H1 (cell line): ENCODE results near the gene BCAP31. TPM values are rescaled to one million over a fixed set of nuclear protein-coding genes. Genes with fewer than 3 reads are reported as not detected.

Experiments used
- CTCF ChIA-PET: fragments of 300-600 bp; sonication (Branson Sonifier 250); formaldehyde crosslinking; loops from one replicate; lab custom pipeline; 2021; ENCODE audit not compliant: partially characterized antibody; lab: Charles Lee
- POLR2A ChIA-PET: fragments of 300-600 bp; sonication (Branson Sonifier 250); formaldehyde crosslinking; loops from one replicate; lab custom pipeline; 2021; ENCODE audit warnings: inconsistent platforms; ENCODE audit not compliant: partially characterized antibody; lab: Charles Lee
- DNase-seq, 2 experiments: peaks; one replicate each; pipeline versions ENCODE4 v3.0.0 to v3.0.0-alpha.2; 2010 to 2022; ENCODE audit warnings: low spot score in 2 of 2, low read depth in 1 of 2, mixed read lengths in 1 of 2
- FAIRE-seq: peaks from 2 replicates; lab custom pipeline; 2011; peaks lifted over from hg19 to GRCh38; lab: Jason Lieb, UNC
- H2AFZ ChIP-seq: 2 replicates; pipeline ENCODE4 v1.8.1; 2012; ENCODE audit warnings: low read length, inconsistent platforms
- H2AK5ac ChIP-seq: 2 replicates; pipeline ENCODE4 v1.6.1; 2013; ENCODE audit warnings: low read depth, low read length
- H2BK120ac ChIP-seq: replicated peaks from 2 replicates; pipeline ENCODE3; 2013; ENCODE audit warnings: low read depth, low read length, inconsistent platforms
- H2BK12ac ChIP-seq: 2 replicates; pipeline ENCODE4 v1.6.1; 2013; ENCODE audit warnings: low read depth, low read length
- H2BK15ac ChIP-seq: 2 replicates; pipeline ENCODE4 v1.6.1; 2013; ENCODE audit warnings: low read length
- H2BK20ac ChIP-seq: 2 replicates; pipeline ENCODE4 v1.6.1; 2013; ENCODE audit warnings: low read length
- H2BK5ac ChIP-seq: 2 replicates; pipeline ENCODE4 v1.6.1; 2013; ENCODE audit warnings: low read depth, low read length
- H3K14ac ChIP-seq: 2 replicates; pipeline ENCODE4 v1.6.1; 2013; ENCODE audit warnings: inconsistent platforms; ENCODE audit not compliant: insufficient read length
- H3K18ac ChIP-seq: 2 replicates; pipeline ENCODE4 v1.6.1; 2013; ENCODE audit warnings: low read length; ENCODE audit errors: extremely low read depth
- H3K23ac ChIP-seq: 2 replicates; pipeline ENCODE4 v1.6.1; 2013; ENCODE audit warnings: inconsistent platforms; ENCODE audit not compliant: insufficient read length
- H3K23me2 ChIP-seq: 2 replicates; pipeline ENCODE4 v1.6.1; 2013; ENCODE audit warnings: low read depth, low read length
- H3K27ac ChIP-seq: 2 replicates; pipeline ENCODE4 v1.6.1; 2011; ENCODE audit warnings: low read depth, low read length, inconsistent platforms
- H3K27me3 ChIP-seq, 4 experiments: replicated peaks in 1 of 4; 1 replicate in 1 of 4; 2 replicates in 3 of 4; pipeline versions ENCODE4 v1.6.1 to v1.8.1; 2011 to 2013; ENCODE audit warnings: low read length in 3 of 4, mild to moderate bottlenecking in 3 of 4, inconsistent platforms in 2 of 4, mixed read lengths in 2 of 4, moderate library complexity in 1 of 4; ENCODE audit not compliant: control insufficient read depth in 3 of 4, insufficient read depth in 3 of 4; ENCODE audit errors: extremely low read depth in 1 of 4
- H3K36me3 ChIP-seq, 4 experiments: 2 replicates each; pipeline versions ENCODE4 v1.6.1 to v1.8.1; 2011 to 2013; ENCODE audit warnings: mild to moderate bottlenecking in 4 of 4, low read length in 3 of 4, moderate library complexity in 2 of 4, control low read depth in 1 of 4, inconsistent platforms in 1 of 4; ENCODE audit not compliant: insufficient read depth in 4 of 4, control insufficient read depth in 2 of 4
- H3K4ac ChIP-seq: replicated peaks from 2 replicates; pipeline ENCODE3; 2013; ENCODE audit warnings: low read length, low read depth, mixed read lengths, inconsistent platforms; ENCODE audit not compliant: insufficient read length
- H3K4me1 ChIP-seq, 4 experiments: replicated peaks in 1 of 4; 1 replicate in 1 of 4; 2 replicates in 3 of 4; pipeline versions ENCODE4 v1.6.1 to v1.8.1; 2011 to 2013; ENCODE audit warnings: low read length in 3 of 4, inconsistent platforms in 2 of 4, mixed read lengths in 1 of 4; ENCODE audit not compliant: insufficient read depth in 4 of 4, control insufficient read depth in 3 of 4
- H3K4me2 ChIP-seq, 2 experiments: 2 replicates each; pipeline versions ENCODE4 v1.6.1 to v1.8.1; 2011 to 2013; ENCODE audit warnings: low read depth in 2 of 2, low read length in 2 of 2, control low read depth in 1 of 2, inconsistent platforms in 1 of 2, mild to moderate bottlenecking in 1 of 2; ENCODE audit not compliant: insufficient read depth in 1 of 2
- H3K4me3 ChIP-seq, 4 experiments: fragments of 200-600, 300-600 bp in 1 of 4; sonication (generic), shearing (Covaris generic), sonication (Bioruptor Twin) in 1 of 4; 2 replicates each; pipeline versions ENCODE4 v1.5.1 to v1.8.1; 2011 to 2016; ENCODE audit warnings: low read length in 4 of 4, low read depth in 3 of 4, control low read depth in 2 of 4, inconsistent platforms in 2 of 4, mild to moderate bottlenecking in 2 of 4, mixed read lengths in 1 of 4, moderate library complexity in 1 of 4; ENCODE audit not compliant: insufficient read depth in 2 of 4; ENCODE audit errors: extremely low read depth in 1 of 4
- H3K56ac ChIP-seq: replicated peaks from 2 replicates; pipeline ENCODE3; 2013; ENCODE audit warnings: low read depth, mild to moderate bottlenecking, mixed read lengths, low read length, inconsistent platforms; ENCODE audit not compliant: insufficient read length
- H3K79me1 ChIP-seq: 2 replicates; pipeline ENCODE4 v1.6.1; 2013; ENCODE audit warnings: low read depth, low read length, control low read depth
- H3K79me2 ChIP-seq, 2 experiments: 2 replicates each; pipeline versions ENCODE4 v1.6.1 to v1.8.1; 2012 to 2013; ENCODE audit warnings: low read length in 2 of 2, mild to moderate bottlenecking in 2 of 2, inconsistent platforms in 1 of 2; ENCODE audit not compliant: insufficient read depth in 2 of 2, control insufficient read depth in 1 of 2
- H3K9ac ChIP-seq, 4 experiments: replicated peaks in 1 of 4; 1 replicate in 1 of 4; 2 replicates in 3 of 4; pipeline versions ENCODE4 v1.6.1 to v1.8.1; 2011 to 2013; ENCODE audit warnings: low read depth in 3 of 4, low read length in 3 of 4, control low read depth in 2 of 4, mild to moderate bottlenecking in 2 of 4, moderate library complexity in 2 of 4, inconsistent platforms in 1 of 4; ENCODE audit errors: extremely low read depth in 1 of 4
- H3K9me3 ChIP-seq, 2 experiments: 2 replicates each; pipeline versions ENCODE4 v1.6.1 to v1.8.1; 2012 to 2013; ENCODE audit warnings: mild to moderate bottlenecking in 2 of 2, moderate library complexity in 2 of 2, control low read depth in 1 of 2, inconsistent platforms in 1 of 2, low read depth in 1 of 2, low read length in 1 of 2, mixed read lengths in 1 of 2; ENCODE audit not compliant: insufficient read depth in 2 of 2
- H4K20me1 ChIP-seq, 2 experiments: replicated peaks in 1 of 2; 2 replicates each; pipeline versions ENCODE3 to v1.8.1; 2011 to 2013; ENCODE audit warnings: inconsistent platforms in 2 of 2, low read length in 2 of 2, mild to moderate bottlenecking in 1 of 2; ENCODE audit not compliant: insufficient read depth in 2 of 2, control insufficient read depth in 1 of 2
- H4K5ac ChIP-seq: 2 replicates; pipeline ENCODE4 v1.6.1; 2013; ENCODE audit warnings: low read length, low read depth, mixed read lengths, inconsistent platforms; ENCODE audit not compliant: insufficient read length
- H4K8ac ChIP-seq: 2 replicates; pipeline ENCODE4 v1.8.0; 2013; ENCODE audit warnings: mild to moderate bottlenecking, moderate library complexity, low read length, inconsistent platforms; ENCODE audit not compliant: insufficient read depth; ENCODE audit errors: extremely low read depth
- H4K91ac ChIP-seq: replicated peaks from 2 replicates; pipeline ENCODE3; 2013; ENCODE audit warnings: low read length, mixed read lengths, inconsistent platforms; ENCODE audit not compliant: insufficient read length
- FOSL1 ChIP-seq: IDR thresholded peaks from 2 replicates; pipeline ENCODE4 v1.6.1; 2011; ENCODE audit warnings: mild to moderate bottlenecking, low read depth, low read length, moderate library complexity; ENCODE audit not compliant: insufficient read depth
- RAD21 ChIP-seq, 2 experiments: IDR thresholded peaks in 1 of 2; conservative IDR thresholded peaks in 1 of 2; 2 replicates each; pipeline ENCODE4 v1.6.1; 2011; ENCODE audit warnings: low read depth in 2 of 2, low read length in 2 of 2, improper control_type of control experiment in 1 of 2, inconsistent platforms in 1 of 2, mild to moderate bottlenecking in 1 of 2, moderate library complexity in 1 of 2
- RFX5 ChIP-seq: IDR thresholded peaks from 2 replicates; pipeline ENCODE4 v1.6.1; 2011; ENCODE audit warnings: low read depth, low read length, improper control_type of control experiment, borderline replicate concordance
- SIX5 ChIP-seq: IDR thresholded peaks from 2 replicates; pipeline ENCODE4 v1.6.1; 2011; ENCODE audit warnings: mild to moderate bottlenecking, low read depth, low read length
- SP1 ChIP-seq: IDR thresholded peaks from 2 replicates; pipeline ENCODE4 v1.6.1; 2011; ENCODE audit warnings: low read depth, low read length
- SUZ12 ChIP-seq: fragments of 200-600 bp; sonication (generic); IDR thresholded peaks from 2 replicates; pipeline ENCODE4 v1.6.1; 2012; ENCODE audit warnings: mild to moderate bottlenecking, inconsistent platforms, low read length, moderate library complexity, mixed read lengths
- TEAD4 ChIP-seq: IDR thresholded peaks from 2 replicates; pipeline ENCODE4 v1.6.1; 2012; ENCODE audit warnings: low read depth, low read length, inconsistent platforms, mixed read lengths
- WGBS, 2 experiments: shearing (Covaris generic) in 1 of 2; methylation state at CpG; one replicate each; pipeline versions ENCODE4 v1.1.6 to v1.1.7; 2013 to 2015; ENCODE audit warnings: low lambda C conversion rate in 2 of 2, mixed read lengths in 2 of 2, inconsistent platforms in 1 of 2, low coverage in 1 of 2, missing lambda C conversion rate in 1 of 2; ENCODE audit not compliant: insufficient replicate concordance in 2 of 2, insufficient coverage in 1 of 2, insufficient read length in 1 of 2; ENCODE audit errors: extremely low coverage in 1 of 2, missing lambda C conversion rate in 1 of 2; 5-methylcytosine and 5-hydroxymethylcytosine counted together
- polyA plus RNA-seq, 7 experiments: library from polyadenylated mRNA; depleted of rRNA in 3 of 7; stranded (reverse) in 5 of 7; unstranded in 2 of 7; fragments of >200 nt in 5 of 7; fragments of 200-250 nt in 2 of 7; gene quantifications; 1 replicate in 5 of 7; 2 replicates in 1 of 7; 4 replicates in 1 of 7; pipeline versions ENCODE4 v1.2.1 to v1.2.3, GENCODE V29; 2011 to 2013; ENCODE audit warnings: missing spikeins in 2 of 7, mixed read lengths in 2 of 7
- total RNA-seq: library from RNA; stranded (reverse); fragmentation: NEBNext Ultra II Directional; extraction: Animal tissue kit (Norgen Biotek cat#: 25700); gene quantifications from 2 replicates; pipeline ENCODE4 v1.2.1, GENCODE V29; 2021

Gene BCAP31
- total and polyA plus RNA-seq, 2 of the 8 experiments (the other 6 are each of a cell fraction or from before 2014, with no cell fraction given): 136 to 159 TPM

GRCh38 chrX:153669901-153670731, 54.1 kb downstream of the BCAP31 start:
- no peak overlapping the region for H3K4ac ChIP-seq
- no peak overlapping the region for H3K18ac ChIP-seq
- no peaks in the 10 kb centered on the region for H3K79me2 ChIP-seq
- H3K9me3 ChIP-seq: no peaks in the 10 kb centered on the region
- H2BK12ac ChIP-seq: no peak overlapping the region
- no peaks in the 10 kb centered on the region for H4K20me1 ChIP-seq
- H3K56ac ChIP-seq: no peak overlapping the region
- H3K36me3 ChIP-seq: no peaks in the 10 kb centered on the region
- CTCF ChIA-PET: interaction anchor here (0.6 to 28.7 kb wide), 23 partner anchors 11 to 193 kb away, joined by 3 to 408 read pairs (median 6); partner anchors contain the start of genes DUSP9 and SLC6A8
- H3K4me3 ChIP-seq: no peak overlapping the region
- H3K79me1 ChIP-seq: no peaks in the 10 kb centered on the region
- no peak overlapping the region for H4K91ac ChIP-seq
- no peak overlapping the region for H4K8ac ChIP-seq
- no peak overlapping the region for H2BK120ac ChIP-seq
- peaks cover 0 to 2% (median under 1%) of the 10 kb centered on the region in 4 experiments; a peak in 2 of 7 replicates for H3K27me3 ChIP-seq
- H3K23ac ChIP-seq: no peak overlapping the region
- POLR2A ChIA-PET: interaction anchor here (1.3 kb wide), 1 partner anchor 17 kb away, joined by 4 read pairs; no protein-coding TSS in a partner anchor
- no peak overlapping the region for H3K9ac ChIP-seq
- DNase-seq (no peak), FAIRE-seq (no peak)
- H3K14ac ChIP-seq: no peak overlapping the region
- no peak overlapping the region for H3K27ac ChIP-seq
- TF ChIP-seq FOSL1 (no peak), SIX5 (no peak), RAD21 (IDR thresholded peaks at IDR 0.05 in 1 of 2, conservative IDR thresholded peaks at IDR 0.05 in 1 of 2; ENCODE audit: low read depth in 2 of 2, low read length in 2 of 2) (no peak), SUZ12 (no peak), SP1 (no peak), RFX5 (no peak), TEAD4 (no peak)
- TF ChIP-seq, all 59 proteins: peak for 0
- Histone ChIP-seq H3K23me2 (no peaks in the 10 kb centered on the region; the same call in 1 of the 2 replicates), H3K4me1 (peaks cover 0 to 8% (median 2%) of the 10 kb centered on the region in 4 experiments; a peak in 4 of 7 replicates), H2BK5ac (no peak overlapping the region), H3K4me2 (no peak overlapping the region), H2AK5ac (no peak overlapping the region), H2AFZ (no peak overlapping the region), H4K5ac (no peak overlapping the region), H2BK15ac (no peak overlapping the region), H2BK20ac (no peak overlapping the region)
- 100% methylated on average over 3 of the region's 23 CpGs; no CpG with 5 or more reads in 1 of the 2 experiments for WGBS, 2 experiments
